Spleen (tissue), 11 donors: ENCODE data around the gene CKLF. TPM values are rescaled to one million over a fixed set of nuclear protein-coding genes. Genes with fewer than 3 reads are reported as not detected.

Experiments used
- DNase-seq: peaks from one replicate; pipeline ENCODE4 v3.0.0-alpha.2; 2020
- H3K27ac ChIP-seq, 8 donors: fragments of 200-600 bp; sonication (generic) in 7 of 8; 1 replicate in 4 of 8; 2 replicates in 4 of 8; pipeline versions ENCODE4 v1.5.0 to v1.8.0; 2016 to 2021; ENCODE audit warnings: inconsistent platforms in 4 of 8, mild to moderate bottlenecking in 4 of 8, moderate library complexity in 1 of 8
- H3K27me3 ChIP-seq, 7 donors: fragments of 200-600 bp; sonication (generic) in 6 of 7; replicated peaks in 1 of 7; 1 replicate in 4 of 7; 2 replicates in 3 of 7; pipeline versions ENCODE4 v1.5.0 to v1.8.0; 2016 to 2021; ENCODE audit warnings: inconsistent platforms in 3 of 7, mild to moderate bottlenecking in 1 of 7
- H3K36me3 ChIP-seq, 6 donors: fragments of 200-600 bp; sonication (generic) in 5 of 6; 1 replicate in 4 of 6; 2 replicates in 2 of 6; pipeline versions ENCODE4 v1.5.0 to v1.8.0; 2016 to 2021; ENCODE audit warnings: inconsistent platforms in 2 of 6
- H3K4me1 ChIP-seq, 6 donors: fragments of 200-600 bp; sonication (generic) in 5 of 6; 1 replicate in 3 of 6; 2 replicates in 3 of 6; pipeline versions ENCODE4 v1.5.0 to v1.8.0; 2016 to 2021; ENCODE audit warnings: inconsistent platforms in 3 of 6
- H3K4me3 ChIP-seq, 8 donors: fragments of 200-600 bp; sonication (generic) in 7 of 8; 1 replicate in 4 of 8; 2 replicates in 4 of 8; pipeline versions ENCODE4 v1.5.0 to v1.8.0; 2016 to 2021; ENCODE audit warnings: inconsistent platforms in 4 of 8, mild to moderate bottlenecking in 4 of 8, moderate library complexity in 2 of 8
- H3K9me3 ChIP-seq, 8 donors: fragments of 200-600 bp; sonication (generic) in 7 of 8; 1 replicate in 4 of 8; 2 replicates in 4 of 8; pipeline versions ENCODE4 v1.5.0 to v1.8.0; 2016 to 2021; ENCODE audit warnings: inconsistent platforms in 4 of 8
- POLR2A ChIP-seq, 3 donors: fragments of 450-650 bp; IDR thresholded peaks; one replicate each; pipeline ENCODE4 v1.5.1; 2017; ENCODE audit warnings: antibody characterized with exemption in 3 of 3, mild to moderate bottlenecking in 1 of 3
- POLR2AphosphoS5 ChIP-seq, 3 donors: sonication (generic); formaldehyde crosslinking; IDR thresholded peaks; one replicate each; pipeline ENCODE4 v1.5.1; 2017; ENCODE audit warnings: antibody characterized with exemption in 3 of 3
- WGBS, 5 donors: extraction: QIAGEN DNeasy Blood & Tissue Kit in 3 of 5; methylation state at CpG; one replicate each; pipeline versions ENCODE4 v1.1.5 to v1.1.7; 2013 to 2018; 5-methylcytosine and 5-hydroxymethylcytosine counted together
- intact Hi-C: fragments of 100-400 bp; cut with DNase I; formaldehyde crosslinking; loops from one replicate; pipeline ENCODE4 v1.15.0; 2023; ENCODE audit warnings: low total_unique reads
- polyA plus RNA-seq, 3 donors: library from polyadenylated mRNA; stranded (reverse); fragments of 200-250 nt; gene quantifications; one replicate each; pipeline ENCODE4 v1.2.1, GENCODE V29; 2013
- total RNA-seq, 7 donors: library from RNA; depleted of rRNA in 3 of 7; stranded (reverse); fragments of >200 nt in 3 of 7; fragmentation: NEBNext Ultra II Directional in 4 of 7; extraction: Animal tissue kit (Norgen Biotek cat#: 25700) in 4 of 7; gene quantifications; one replicate each; pipeline versions ENCODE4 v1.1.0 to v1.2.1, GENCODE V29; 2016 to 2021
- TF ChIP-seq, protein P1 (sequence below), 11 experiments: fragments of 200-600 bp in 7 of 11; fragments of 450-650 bp in 4 of 11; sonication (generic) in 4 of 11; IDR thresholded peaks in 8 of 11; conservative IDR thresholded peaks in 3 of 11; 1 replicate in 7 of 11; 2 replicates in 4 of 11; pipeline versions ENCODE4 v1.4.0 to v1.8.0; 2016 to 2021; ENCODE audit warnings: antibody characterized with exemption in 11 of 11, inconsistent platforms in 4 of 11, mild to moderate bottlenecking in 1 of 11
- donor health status: healthy with polysubstance abuse.
- donor health status: DM: no; HTN: no; CAD: no; lungs with moderate emphysema.
- donor health status: DM: no; HTN: no; CAD: no.
- donor health status: Bipolar disorder and iron deficiency.
- donor health status: healthy.
- donor health status: DM: no; HTN: no; CAD: no.
- donor health status: DM: yes; HTN: yes; CAD: no.

Gene CKLF
- total and polyA plus RNA-seq, 10 donors: 61.9 to 132 (median 75.4) TPM

DNA sequence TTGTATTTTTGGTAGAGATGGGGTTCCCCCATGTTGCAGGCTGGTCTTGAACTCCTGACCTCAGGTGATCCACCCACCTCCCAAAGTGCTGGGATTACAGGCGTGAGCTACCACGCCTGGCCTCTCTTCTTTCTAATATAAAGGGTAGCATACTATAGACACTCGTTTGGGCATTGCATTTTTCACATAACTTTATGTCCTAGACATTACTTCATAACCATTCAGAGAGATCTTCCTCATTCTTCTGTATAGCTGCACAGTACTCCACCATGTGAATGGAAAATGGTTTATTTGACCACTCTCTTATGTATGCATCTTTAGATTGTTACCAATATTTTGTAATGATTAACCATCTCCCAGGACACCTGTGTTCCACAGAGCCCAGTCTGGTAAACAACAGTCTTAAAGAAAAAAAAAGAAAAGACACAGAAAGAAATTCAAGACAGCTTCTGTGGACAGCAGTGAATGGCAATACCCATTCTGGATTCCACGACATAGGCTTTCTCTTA is 44.6 kb upstream of the CKLF start:
- no peaks in the 10 kb centered on the region for H3K9me3 ChIP-seq
- intact Hi-C loops: no loop called here
- no peak for DNase-seq
- no peaks in the 10 kb centered on the region for H3K27me3 ChIP-seq
- H3K4me3 ChIP-seq: no peak overlapping the region
- H3K36me3 ChIP-seq: peaks cover 0 to 53% (median 0%) of the 10 kb centered on the region in 6 donors
- H3K27ac ChIP-seq: no peak overlapping the region
- 82 to 91% (median 86%) methylated on average over 4 of the region's 4 CpGs for WGBS, 5 donors
- TF ChIP-seq, protein P1, sequence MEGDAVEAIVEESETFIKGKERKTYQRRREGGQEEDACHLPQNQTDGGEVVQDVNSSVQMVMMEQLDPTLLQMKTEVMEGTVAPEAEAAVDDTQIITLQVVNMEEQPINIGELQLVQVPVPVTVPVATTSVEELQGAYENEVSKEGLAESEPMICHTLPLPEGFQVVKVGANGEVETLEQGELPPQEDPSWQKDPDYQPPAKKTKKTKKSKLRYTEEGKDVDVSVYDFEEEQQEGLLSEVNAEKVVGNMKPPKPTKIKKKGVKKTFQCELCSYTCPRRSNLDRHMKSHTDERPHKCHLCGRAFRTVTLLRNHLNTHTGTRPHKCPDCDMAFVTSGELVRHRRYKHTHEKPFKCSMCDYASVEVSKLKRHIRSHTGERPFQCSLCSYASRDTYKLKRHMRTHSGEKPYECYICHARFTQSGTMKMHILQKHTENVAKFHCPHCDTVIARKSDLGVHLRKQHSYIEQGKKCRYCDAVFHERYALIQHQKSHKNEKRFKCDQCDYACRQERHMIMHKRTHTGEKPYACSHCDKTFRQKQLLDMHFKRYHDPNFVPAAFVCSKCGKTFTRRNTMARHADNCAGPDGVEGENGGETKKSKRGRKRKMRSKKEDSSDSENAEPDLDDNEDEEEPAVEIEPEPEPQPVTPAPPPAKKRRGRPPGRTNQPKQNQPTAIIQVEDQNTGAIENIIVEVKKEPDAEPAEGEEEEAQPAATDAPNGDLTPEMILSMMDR (IDR thresholded peaks at IDR 0.05 in 8 of 11, conservative IDR thresholded peaks at IDR 0.05 in 3 of 11): no peak
- TF ChIP-seq POLR2A (IDR thresholded peaks at IDR 0.05) (no peak), POLR2AphosphoS5 (IDR thresholded peaks at IDR 0.05) (no peak)
- H3K4me1 ChIP-seq: peaks cover 13 to 49% (median 26%) of the 10 kb centered on the region in 6 donors

DNA sequence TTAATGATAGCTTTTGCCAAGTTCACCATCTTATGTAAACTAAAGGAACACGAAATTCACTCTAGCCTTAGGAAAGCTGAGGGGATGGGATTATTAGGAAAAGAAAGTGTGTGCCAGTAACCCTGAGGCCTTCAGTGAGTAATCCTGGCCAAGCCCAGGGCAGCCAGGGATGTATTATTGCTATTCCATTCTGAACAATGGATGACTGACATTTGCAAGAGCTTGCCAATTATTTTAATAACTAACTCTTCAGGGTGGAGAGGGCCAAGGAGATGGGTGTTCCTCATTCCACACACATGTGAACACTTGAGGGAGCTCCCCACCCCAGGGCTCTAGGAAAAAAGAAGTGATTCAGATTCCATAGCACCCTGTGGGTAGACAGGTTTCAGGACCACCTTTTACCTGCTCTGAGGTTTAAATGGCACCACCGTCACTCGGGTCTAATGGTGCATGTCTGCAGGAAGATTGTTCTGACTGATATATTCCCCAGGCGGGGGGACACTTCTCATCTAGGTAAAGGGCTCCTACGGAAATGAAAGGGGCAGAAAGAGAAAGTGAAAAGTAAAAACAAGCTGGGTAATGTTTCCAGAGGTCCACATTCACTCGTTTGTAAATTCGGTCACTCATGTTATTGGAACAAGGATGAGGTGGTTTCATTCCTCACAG is 44.0 kb upstream of the CKLF start:
- no peaks in the 10 kb centered on the region for H3K9me3 ChIP-seq
- peaks cover 0 to 54% (median 0%) of the 10 kb centered on the region in 6 donors for H3K36me3 ChIP-seq
- TF ChIP-seq POLR2A (IDR thresholded peaks at IDR 0.05) (no peak), POLR2AphosphoS5 (IDR thresholded peaks at IDR 0.05) (no peak)
- TF ChIP-seq, protein P1 (IDR thresholded peaks at IDR 0.05 in 8 of 11, conservative IDR thresholded peaks at IDR 0.05 in 3 of 11): no peak
- no peak overlapping the region for H3K4me3 ChIP-seq
- DNase-seq: peak; percentile 9
- WGBS, 5 donors: 71 to 75% (median 72%) methylated on average over 7 of the region's 7 CpGs
- H3K4me1 ChIP-seq: peaks cover 18 to 49% (median 30%) of the 10 kb centered on the region in 6 donors
- peak overlapping the region in 1 of 8 donors; percentile 36 for H3K27ac ChIP-seq
- intact Hi-C loops: no loop called here
- no peaks in the 10 kb centered on the region for H3K27me3 ChIP-seq

DNA sequence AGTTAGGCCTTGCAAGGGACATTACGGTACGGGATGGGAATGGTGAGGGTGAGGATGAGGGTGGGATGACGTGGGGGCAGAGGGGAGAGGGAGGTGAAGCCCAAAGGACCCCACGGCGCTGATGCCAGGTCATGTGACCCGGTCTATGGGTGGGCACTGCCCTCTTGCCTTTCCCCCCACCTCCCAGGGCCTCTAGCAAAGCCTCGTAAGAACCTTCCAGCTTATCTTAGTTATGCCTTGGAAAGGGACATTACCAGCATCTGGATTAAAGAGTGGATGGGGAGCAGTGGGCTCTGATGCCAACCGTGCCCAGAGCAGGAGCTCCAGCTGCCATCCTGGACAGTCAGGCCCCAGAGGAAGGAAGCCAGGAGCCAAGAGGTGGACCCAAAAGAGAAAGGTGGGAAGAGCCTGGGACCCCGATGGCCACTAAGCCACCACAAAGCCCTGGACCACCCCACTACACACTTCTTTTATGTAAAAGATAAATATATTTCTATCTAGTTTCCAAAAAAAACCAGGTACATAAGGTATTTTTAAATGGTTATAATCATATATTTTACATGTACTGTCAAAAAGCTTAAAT is 43.4 kb upstream of the CKLF start:
- Histone ChIP-seq H3K4me1 (peaks cover 18 to 53% (median 33%) of the 10 kb centered on the region in 6 donors), H3K4me3 (no peak overlapping the region), H3K36me3 (peaks cover 0 to 54% (median 0%) of the 10 kb centered on the region in 6 donors), H3K27ac (peak overlapping the region in 1 of 8 donors; percentile 36), H3K27me3 (no peaks in the 10 kb centered on the region), H3K9me3 (no peaks in the 10 kb centered on the region)
- WGBS, 5 donors: 73 to 96% (median 88%) methylated on average over 9 of the region's 9 CpGs
- TF ChIP-seq POLR2AphosphoS5 (IDR thresholded peaks at IDR 0.05): no peak
- TF ChIP-seq, protein P1 (IDR thresholded peaks at IDR 0.05 in 8 of 11, conservative IDR thresholded peaks at IDR 0.05 in 3 of 11): no peak
- TF ChIP-seq POLR2A (IDR thresholded peaks at IDR 0.05): no peak
- DNase-seq: peak; percentile 60
- intact Hi-C loops: no loop called here

DNA sequence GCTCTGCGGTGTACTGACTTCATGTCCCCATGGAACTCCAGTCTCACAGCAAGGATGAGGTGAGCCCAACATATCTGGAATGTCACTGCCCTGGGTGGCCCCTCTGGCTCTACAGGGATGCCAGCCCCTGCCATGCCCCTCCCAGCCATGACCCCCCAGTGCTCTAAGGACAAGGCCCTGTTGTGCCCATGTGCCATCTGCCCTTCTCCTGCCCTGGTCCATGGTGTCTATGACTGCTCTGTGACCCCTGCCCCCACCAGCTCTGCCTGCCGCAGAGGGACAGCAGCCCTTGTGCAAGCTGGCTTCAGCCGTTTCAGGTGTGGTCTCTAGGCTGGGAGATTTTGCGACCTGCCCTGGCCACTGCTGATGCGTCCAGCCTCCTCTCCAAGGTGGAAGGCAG is 42.8 kb upstream of the CKLF start:
- WGBS, 5 donors: 93 to 98% (median 95%) methylated on average over 5 of the region's 5 CpGs
- TF ChIP-seq, protein P1 (IDR thresholded peaks at IDR 0.05 in 8 of 11, conservative IDR thresholded peaks at IDR 0.05 in 3 of 11): no peak
- no peak for TF ChIP-seq POLR2A (IDR thresholded peaks at IDR 0.05)
- TF ChIP-seq POLR2AphosphoS5 (IDR thresholded peaks at IDR 0.05): peak in 1 of 3 donors; percentile 21
- H3K4me1 ChIP-seq: peaks cover 18 to 57% (median 33%) of the 10 kb centered on the region in 6 donors
- H3K27ac ChIP-seq: peak overlapping the region in 3 of 8 donors; percentile 8 to 86 (median 81)
- no peaks in the 10 kb centered on the region for H3K27me3 ChIP-seq
- H3K36me3 ChIP-seq: peaks cover 0 to 54% (median 0%) of the 10 kb centered on the region in 6 donors
- peak; percentile 60 for DNase-seq
- intact Hi-C loops: no loop called here
- no peaks in the 10 kb centered on the region for H3K9me3 ChIP-seq
- H3K4me3 ChIP-seq: no peak overlapping the region
